Measurements from ENCODE around the gene PSMB11.
"Not testable (repeated sequence)": the region's sequence is repeated elsewhere in the genome, so short reads cannot be mapped to it uniquely, and the experiment has no call there.

Gene PSMB11

GRCh38 chr14:22997676-22998323 lies 44.2 kb upstream of the PSMB11 start:
- DNase-seq (ENCODE audit: low spot score): no peak
- no peak overlapping the region for H3K27ac ChIP-seq
- CTCF ChIA-PET: interaction anchor here (3.7 kb wide), 1 partner anchor 12 kb away, joined by 30 read pairs; no protein-coding TSS in a partner anchor
- POLR2A ChIA-PET (ENCODE audit: low non-redundant PET): no interaction called here
- TF ChIP-seq CTCF (conservative IDR thresholded peaks at IDR 0.05; ENCODE audit: low read depth): no peak

GRCh38 chr14:22998329-22999012 lies 43.5 kb upstream of the PSMB11 start:
- no peak for TF ChIP-seq CTCF (conservative IDR thresholded peaks at IDR 0.05; ENCODE audit: low read depth)
- CTCF ChIA-PET: no interaction called here
- H3K27ac ChIP-seq: 0 out of 2 replicates have a peak overlapping the region, but pooled peaks have one; percentile 0

GRCh38 chr14:23000860-23001259 lies 41.2 kb upstream of the PSMB11 start:
- no peak for TF ChIP-seq CTCF (conservative IDR thresholded peaks at IDR 0.05; ENCODE audit: low read depth)
- ChIA-PET CTCF (interaction anchor here (1.2 to 1.8 kb wide), 2 partner anchors 14 to 56 kb away, joined by 4 to 10 read pairs; no protein-coding TSS in a partner anchor), POLR2A (ENCODE audit: low non-redundant PET) (no interaction called here)
- DNase-seq (ENCODE audit: low spot score): no peak
- H3K27ac ChIP-seq: no peak overlapping the region

More at GRCh38 chr14:22998329-22999012, 43.5 kb upstream of the PSMB11 start:
- no peak for DNase-seq (ENCODE audit: low spot score)
- POLR2A ChIA-PET (ENCODE audit: low non-redundant PET): no interaction called here

GRCh38 chr14:23002592-23002991 lies 39.4 kb upstream of the PSMB11 start:
- no peak for DNase-seq (ENCODE audit: low spot score)
- no peak overlapping the region for H3K27ac ChIP-seq
- TF ChIP-seq CTCF (conservative IDR thresholded peaks at IDR 0.05; ENCODE audit: low read depth): no peak
- POLR2A ChIA-PET (ENCODE audit: low non-redundant PET): no interaction called here
- CTCF ChIA-PET: interaction anchor here (1.3 kb wide), 1 partner anchor 55 kb away, joined by 3 read pairs; no protein-coding TSS in a partner anchor

- H3K27ac ChIP-seq; POLR2A ChIA-PET (ENCODE audit: low non-redundant PET); CTCF ChIA-PET; DNase-seq (ENCODE audit: low spot score): not testable (repeated sequence)
These were observed 37.7 kb upstream of the PSMB11 start for GRCh38 chr14:23004274-23004673.

GRCh38 chr14:23005451-23006187 lies 36.4 kb upstream of the PSMB11 start:
- no peak for TF ChIP-seq CTCF (conservative IDR thresholded peaks at IDR 0.05; ENCODE audit: low read depth)
- H3K27ac ChIP-seq: no peak overlapping the region
- CTCF ChIA-PET: interaction anchor here (0.9 to 2.3 kb wide), 5 partner anchors 11 to 63 kb away, joined by 3 to 22 read pairs (median 7); partner anchors contain the start of gene AJUBA
- no peak for DNase-seq (ENCODE audit: low spot score)
- POLR2A ChIA-PET (ENCODE audit: low non-redundant PET): interaction anchor here (1.2 kb wide), 1 partner anchor 10 kb away, joined by 4 read pairs; no protein-coding TSS in a partner anchor

Measured in RWPE1 (cell line).